Fibroblast of lung (primary cell): ENCODE data around the gene PPARG. TPM values are rescaled to one million over a fixed set of nuclear protein-coding genes. Genes with fewer than 3 reads are reported as not detected.

Source experiments
- DNase-seq, 2 donors: peaks; one replicate each; pipeline versions ENCODE4 v3.0.0 to v3.0.0-alpha.2; 2010; ENCODE audit warnings: low read depth in 2 of 2
- H2AFZ ChIP-seq: 2 replicates; pipeline ENCODE4 v1.5.1; 2012; ENCODE audit warnings: low read length, control low read depth, inconsistent platforms
- H3K27ac ChIP-seq: 2 replicates; pipeline ENCODE4 v1.5.1; 2011; ENCODE audit warnings: low read length, control low read depth; ENCODE audit not compliant: insufficient read depth
- H3K27me3 ChIP-seq: 2 replicates; pipeline ENCODE4 v1.5.1; 2011; ENCODE audit warnings: mild to moderate bottlenecking, low read length; ENCODE audit not compliant: control insufficient read depth, insufficient read depth
- H3K36me3 ChIP-seq: 2 replicates; pipeline ENCODE4 v1.5.1; 2011; ENCODE audit warnings: low read length; ENCODE audit not compliant: control insufficient read depth, insufficient read depth
- H3K4me1 ChIP-seq: 2 replicates; pipeline ENCODE4 v1.5.1; 2011; ENCODE audit warnings: low read length; ENCODE audit not compliant: control insufficient read depth, insufficient read depth; ENCODE audit errors: extremely low read depth
- H3K4me2 ChIP-seq: 2 replicates; pipeline ENCODE4 v1.5.1; 2011; ENCODE audit warnings: low read length, control low read depth; ENCODE audit not compliant: insufficient read depth; ENCODE audit errors: extremely low read depth
- H3K4me3 ChIP-seq, 4 experiments: fragments of 200-600 bp in 1 of 4; sonication (generic) in 1 of 4; replicated peaks in 1 of 4; 2 replicates each; pipeline ENCODE4 v1.5.1; 2011 to 2016; ENCODE audit warnings: low read length in 4 of 4, low read depth in 3 of 4, mild to moderate bottlenecking in 3 of 4, control low read depth in 2 of 4, inconsistent platforms in 1 of 4, mixed read lengths in 1 of 4; ENCODE audit not compliant: insufficient read depth in 1 of 4; ENCODE audit errors: control extremely low read depth in 1 of 4
- H3K79me2 ChIP-seq: 2 replicates; pipeline ENCODE4 v1.5.1; 2012; ENCODE audit warnings: mild to moderate bottlenecking, low read length, inconsistent platforms; ENCODE audit not compliant: control insufficient read depth, insufficient read depth
- H3K9ac ChIP-seq: 2 replicates; pipeline ENCODE4 v1.5.1; 2011; ENCODE audit warnings: mild to moderate bottlenecking, low read length, control low read depth; ENCODE audit not compliant: insufficient read depth
- H3K9me3 ChIP-seq: 2 replicates; pipeline ENCODE4 v1.5.1; 2012; ENCODE audit warnings: low read depth, low read length; ENCODE audit not compliant: control insufficient read depth, insufficient read depth
- H4K20me1 ChIP-seq: 2 replicates; pipeline ENCODE4 v1.5.1; 2011; ENCODE audit warnings: low read length; ENCODE audit not compliant: control insufficient read depth, insufficient read depth; ENCODE audit errors: extremely low read depth
- CTCF ChIP-seq, 2 donors: IDR thresholded peaks in 1 of 2; conservative IDR thresholded peaks in 1 of 2; 1 replicate in 1 of 2; 2 replicates in 1 of 2; pipeline ENCODE4 v1.5.1; 2011 to 2012; ENCODE audit warnings: low read length in 2 of 2, control low read depth in 1 of 2, inconsistent platforms in 1 of 2, low read depth in 1 of 2, mild to moderate bottlenecking in 1 of 2
- EZH2 ChIP-seq: IDR thresholded peaks from 2 replicates; pipeline ENCODE4 v1.5.1; 2012; ENCODE audit warnings: low read length, control low read depth, mild to moderate bottlenecking; ENCODE audit errors: missing control alignments
- polyA plus RNA-seq, 2 donors: library from polyadenylated mRNA; depleted of rRNA in 1 of 2; stranded (reverse) in 1 of 2; unstranded in 1 of 2; fragments of >200 nt; gene quantifications; 2 replicates each; pipeline ENCODE4 v1.2.1, GENCODE V29; 2011 to 2012; ENCODE audit warnings: missing spikeins in 1 of 2
- total RNA-seq: library from RNA; depleted of rRNA; stranded (reverse); fragments of >200 nt; gene quantifications from 2 replicates; pipeline ENCODE4 v1.2.1, GENCODE V29; 2014

Gene PPARG
- total and polyA plus RNA-seq, 2 donors (not counting 1 experiment from before 2014, with no cell fraction given), result 32.8 to 42.8 TPM

GRCh38 chr3:12266038-12266437 is 22.8 kb upstream of the PPARG start:
- Histone ChIP-seq H3K4me3 (no peak overlapping the region), H3K36me3 (no peaks in the 10 kb centered on the region), H3K4me2 (no peak overlapping the region), H3K9ac (no peak overlapping the region), H4K20me1 (no peaks in the 10 kb centered on the region), H3K27me3 (no peaks in the 10 kb centered on the region), H3K79me2 (no peaks in the 10 kb centered on the region), H3K4me1 (no peaks in the 10 kb centered on the region), H2AFZ (no peak overlapping the region), H3K9me3 (no peaks in the 10 kb centered on the region), H3K27ac (no peak overlapping the region)
- TF ChIP-seq EZH2, result no peak
- TF ChIP-seq CTCF (conservative IDR thresholded peaks at IDR 0.05 in 1 of 2, IDR thresholded peaks at IDR 0.05 in 1 of 2; ENCODE audit: low read depth in 1 of 2, low read length in 2 of 2), result no peak
- no peak for DNase-seq

- no peaks in the 10 kb centered on the region for H3K9me3 ChIP-seq
- H3K27ac ChIP-seq, result no peak overlapping the region
- H3K27me3 ChIP-seq, result no peaks in the 10 kb centered on the region
- H3K36me3 ChIP-seq, result no peaks in the 10 kb centered on the region
- no peaks in the 10 kb centered on the region for H3K79me2 ChIP-seq
- H3K4me1 ChIP-seq, result no peaks in the 10 kb centered on the region
- no peak overlapping the region for H3K4me3 ChIP-seq
- no peak overlapping the region for H3K4me2 ChIP-seq
- H4K20me1 ChIP-seq, result no peaks in the 10 kb centered on the region
- no peak overlapping the region for H3K9ac ChIP-seq
- DNase-seq, result no peak
- H2AFZ ChIP-seq, result no peak overlapping the region
- TF ChIP-seq EZH2 (no peak), CTCF (conservative IDR thresholded peaks at IDR 0.05 in 1 of 2, IDR thresholded peaks at IDR 0.05 in 1 of 2; ENCODE audit: low read depth in 1 of 2, low read length in 2 of 2) (no peak)
These were observed 21.4 kb upstream of the PPARG start for GRCh38 chr3:12267376-12268030.

- Histone ChIP-seq H3K9ac (no peak overlapping the region), H3K4me1 (no peaks in the 10 kb centered on the region), H3K4me2 (no peak overlapping the region), H3K36me3 (no peaks in the 10 kb centered on the region), H3K79me2 (no peaks in the 10 kb centered on the region), H3K27ac (no peak overlapping the region), H4K20me1 (no peaks in the 10 kb centered on the region), H3K27me3 (no peaks in the 10 kb centered on the region), H2AFZ (no peak overlapping the region), H3K4me3 (no peak overlapping the region), H3K9me3 (no peaks in the 10 kb centered on the region)
- TF ChIP-seq CTCF (conservative IDR thresholded peaks at IDR 0.05 in 1 of 2, IDR thresholded peaks at IDR 0.05 in 1 of 2; ENCODE audit: low read depth in 1 of 2, low read length in 2 of 2) (no peak), EZH2 (no peak)
- peak in 1 of 2 donors; percentile 49 for DNase-seq
These were observed 20.7 kb upstream of the PPARG start for GRCh38 chr3:12268049-12268735.
